DOHH2 (cell line): ENCODE data around the gene TMEM132E.

Experiments used
- EZH2phosphoT487 ChIP-seq: fragments of 200-600 bp; sonication (generic); IDR thresholded peaks from 2 replicates; pipeline ENCODE4 v1.6.1; 2017; ENCODE audit warnings: borderline replicate concordance, mild to moderate bottlenecking, antibody characterized with exemption, low read length, moderate library complexity, mixed read lengths
- TF ChIP-seq, protein P1 (sequence below): fragments of 200-600 bp; sonication (generic); IDR thresholded peaks from one replicate; pipeline ENCODE4 v1.5.1; 2014; ENCODE audit warnings: antibody characterized with exemption, mild to moderate bottlenecking, low read depth, low read length; ENCODE audit not compliant: poor library complexity, severe bottlenecking

- TF ChIP-seq, protein P1, sequence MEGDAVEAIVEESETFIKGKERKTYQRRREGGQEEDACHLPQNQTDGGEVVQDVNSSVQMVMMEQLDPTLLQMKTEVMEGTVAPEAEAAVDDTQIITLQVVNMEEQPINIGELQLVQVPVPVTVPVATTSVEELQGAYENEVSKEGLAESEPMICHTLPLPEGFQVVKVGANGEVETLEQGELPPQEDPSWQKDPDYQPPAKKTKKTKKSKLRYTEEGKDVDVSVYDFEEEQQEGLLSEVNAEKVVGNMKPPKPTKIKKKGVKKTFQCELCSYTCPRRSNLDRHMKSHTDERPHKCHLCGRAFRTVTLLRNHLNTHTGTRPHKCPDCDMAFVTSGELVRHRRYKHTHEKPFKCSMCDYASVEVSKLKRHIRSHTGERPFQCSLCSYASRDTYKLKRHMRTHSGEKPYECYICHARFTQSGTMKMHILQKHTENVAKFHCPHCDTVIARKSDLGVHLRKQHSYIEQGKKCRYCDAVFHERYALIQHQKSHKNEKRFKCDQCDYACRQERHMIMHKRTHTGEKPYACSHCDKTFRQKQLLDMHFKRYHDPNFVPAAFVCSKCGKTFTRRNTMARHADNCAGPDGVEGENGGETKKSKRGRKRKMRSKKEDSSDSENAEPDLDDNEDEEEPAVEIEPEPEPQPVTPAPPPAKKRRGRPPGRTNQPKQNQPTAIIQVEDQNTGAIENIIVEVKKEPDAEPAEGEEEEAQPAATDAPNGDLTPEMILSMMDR = no peak
- TF ChIP-seq EZH2phosphoT487 = no peak
Observed at GRCh38 chr17:34598161-34598776, 18.9 kb downstream of the TMEM132E start.
